GM19238 (cell line): ENCODE data around the gene BEND2.

ENCODE experiments used
- DNase-seq: peaks from one replicate; pipeline ENCODE4 v3.0.0; 2011; ENCODE audit warnings: low spot score; ENCODE audit not compliant: insufficient read length

The BEND2 gene

DNA sequence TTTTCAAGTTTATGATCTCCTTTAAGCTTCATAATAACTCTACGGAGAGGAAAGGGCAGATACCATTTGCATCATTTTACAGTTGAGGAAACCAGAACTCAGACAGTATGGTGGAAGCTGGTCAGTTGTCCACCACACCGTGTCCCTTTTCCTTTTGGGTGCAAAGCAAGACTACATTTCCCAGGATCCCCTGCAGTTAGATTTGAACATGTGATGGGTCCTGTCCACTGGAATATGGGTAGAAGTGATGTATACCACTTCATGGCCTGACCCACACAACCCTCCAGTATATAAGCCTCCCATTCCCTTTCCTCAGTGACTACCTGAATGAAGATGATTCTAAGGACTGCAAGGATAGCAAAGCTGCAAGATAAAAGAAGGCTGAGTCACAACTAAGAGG lies 74.7 kb downstream of the BEND2 start:
- DNase-seq = no peak

DNA sequence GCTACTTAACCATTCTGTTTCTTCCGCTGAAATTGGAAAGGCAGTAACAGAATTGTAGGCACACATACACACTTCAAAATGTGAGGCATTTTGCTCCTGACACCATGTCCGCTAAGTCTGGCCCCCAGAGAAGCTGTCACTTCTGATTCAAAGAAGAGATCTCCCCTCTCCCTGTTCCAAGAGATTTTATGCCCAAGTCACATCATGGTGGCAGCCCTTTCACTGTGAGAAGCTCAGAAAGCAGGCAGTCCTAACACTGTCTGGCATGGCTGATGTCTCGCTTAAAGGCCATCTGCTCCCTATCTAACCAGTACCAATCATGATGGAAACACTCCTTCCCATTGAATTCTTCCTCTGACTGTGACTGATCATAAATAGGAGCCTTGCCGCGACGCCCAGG lies 83.9 kb downstream of the BEND2 start:
- no peak for DNase-seq

DNA sequence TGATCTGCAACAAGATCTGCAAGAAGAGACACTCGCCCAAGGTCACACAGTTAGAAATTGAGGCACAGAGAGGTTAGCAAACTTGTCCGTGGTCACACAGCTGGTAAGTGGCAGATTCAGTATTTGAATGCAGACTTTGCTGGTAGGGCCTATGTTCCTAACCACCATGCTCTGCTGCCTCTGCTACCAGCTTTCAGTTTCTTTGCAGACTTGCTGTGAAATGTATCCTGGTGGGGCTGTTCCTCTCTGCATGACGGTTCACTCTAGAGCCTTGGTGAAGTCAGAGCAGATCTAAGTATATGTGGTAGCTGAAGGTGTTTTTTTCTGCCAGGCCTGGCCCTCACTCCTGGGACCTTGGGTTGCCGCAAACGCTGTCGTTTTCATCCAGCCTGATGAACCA lies 87.1 kb downstream of the BEND2 start:
- DNase-seq = no peak

DNA sequence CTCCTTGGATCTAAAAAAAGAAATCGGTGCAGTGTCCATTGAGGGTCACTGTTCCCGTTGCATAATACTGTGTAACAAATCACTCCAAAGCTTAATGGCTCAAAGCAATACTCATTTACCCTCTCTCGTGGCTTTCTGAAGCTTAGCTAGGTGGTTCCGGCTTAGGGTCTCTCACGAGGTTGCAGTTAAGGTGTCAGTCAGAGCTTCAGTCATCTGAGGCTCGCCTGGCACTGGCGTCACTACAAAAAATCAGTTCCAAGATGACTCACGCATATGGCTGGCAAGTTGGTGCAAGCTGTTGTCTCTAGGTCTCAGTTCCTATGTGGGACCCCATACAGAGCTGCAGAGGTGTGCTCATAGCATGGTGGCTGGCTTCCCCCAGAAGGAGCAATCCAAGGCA lies 91.0 kb downstream of the BEND2 start:
- DNase-seq = no peak

DNA sequence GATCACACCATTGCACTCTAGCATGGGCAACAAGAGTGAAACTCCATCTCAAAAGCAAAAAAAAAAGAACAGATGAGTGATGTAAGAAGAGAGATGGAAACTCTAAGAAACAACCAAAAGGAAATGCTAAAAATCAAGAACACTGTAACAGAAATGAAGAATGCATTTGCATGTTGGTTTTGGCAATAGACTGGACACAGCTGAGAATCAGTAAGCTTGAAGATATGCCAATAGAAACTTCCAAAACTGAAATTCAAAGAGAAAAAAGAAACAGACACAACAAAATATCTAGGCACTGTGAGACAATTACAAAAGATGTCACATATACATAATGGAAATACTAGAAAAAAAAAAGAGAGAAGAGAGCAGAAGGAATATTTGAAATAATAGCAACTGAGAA lies 93.7 kb downstream of the BEND2 start:
- no peak for DNase-seq

GRCh38 chrX:18119856-18120255 lies 100.8 kb downstream of the BEND2 start:
- DNase-seq = no peak
